ENCODE measurements around the gene DMRTC2.

GRCh38 chr19:41796901-41797300 lies 47.9 kb upstream of the DMRTC2 start:
- TF ChIP-seq HOXA7 (CRISPR knock-in tag; IDR thresholded peaks at IDR 0.05) (no peak), ZNF607 (CRISPR knock-in tag; IDR thresholded peaks at IDR 0.05; ENCODE audit: borderline replicate concordance) (no peak)
